ENCODE data around the gene B4GALT3. TPM values are rescaled to one million over a fixed set of nuclear protein-coding genes. Genes with fewer than 3 reads are reported as not detected.
A peak's percentile ranks its signal among the peaks of the same experiment; 100 is the strongest.

Gene B4GALT3
- total RNA-seq, 1 donor from 2014 or later, result 23.0 TPM

DNA sequence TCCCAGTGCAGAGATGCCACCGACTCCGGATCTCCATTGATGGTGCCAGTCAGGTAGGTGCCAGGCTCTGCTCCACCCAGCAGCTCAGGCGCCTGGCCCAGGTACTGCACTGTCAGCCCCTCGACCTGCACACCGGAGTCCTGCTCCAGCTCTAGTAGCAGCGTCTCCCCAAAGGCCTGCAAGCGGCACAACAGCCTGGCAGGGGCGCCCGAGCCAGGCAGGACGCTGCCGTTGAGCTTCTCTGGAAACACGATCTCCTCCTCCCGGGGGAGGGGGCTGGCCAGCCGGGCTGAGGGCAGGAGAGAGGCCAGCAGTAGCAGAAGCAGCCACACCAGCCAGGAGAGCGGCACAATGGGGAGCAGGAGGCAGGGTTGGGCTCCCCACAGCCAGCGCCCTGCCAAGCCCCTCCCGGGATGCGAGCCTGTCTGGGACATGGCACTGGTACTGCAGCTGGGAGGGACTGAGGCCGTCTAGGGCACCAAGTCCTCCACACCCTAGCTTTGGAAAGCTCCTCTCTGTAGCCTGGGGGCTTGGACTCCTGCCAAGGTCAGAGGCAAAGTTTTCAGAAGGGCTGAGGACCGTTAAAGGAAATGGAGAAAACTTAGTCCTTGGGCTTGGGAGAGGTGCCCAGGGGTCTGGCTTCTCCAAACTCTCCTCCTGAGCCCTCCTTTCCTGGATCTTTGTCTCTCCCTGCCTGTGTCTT lies 21.0 kb upstream of the B4GALT3 start:
- Mint-ChIP-seq H3K27ac (ENCODE audit: unreplicated experiment) (peak overlapping the region; percentile 41), H3K4me1 (ENCODE audit: low read depth) (peaks cover 50% of the 10 kb centered on the region), H3K9me3 (ENCODE audit: low read depth) (no peaks in the 10 kb centered on the region), H3K4me3 (ENCODE audit: unreplicated experiment) (peak overlapping the region; percentile 65), H3K27me3 (ENCODE audit: low read depth) (no peaks in the 10 kb centered on the region), H3K36me3 (ENCODE audit: low read depth) (no peaks in the 10 kb centered on the region)
- TF ChIP-seq, protein P1, sequence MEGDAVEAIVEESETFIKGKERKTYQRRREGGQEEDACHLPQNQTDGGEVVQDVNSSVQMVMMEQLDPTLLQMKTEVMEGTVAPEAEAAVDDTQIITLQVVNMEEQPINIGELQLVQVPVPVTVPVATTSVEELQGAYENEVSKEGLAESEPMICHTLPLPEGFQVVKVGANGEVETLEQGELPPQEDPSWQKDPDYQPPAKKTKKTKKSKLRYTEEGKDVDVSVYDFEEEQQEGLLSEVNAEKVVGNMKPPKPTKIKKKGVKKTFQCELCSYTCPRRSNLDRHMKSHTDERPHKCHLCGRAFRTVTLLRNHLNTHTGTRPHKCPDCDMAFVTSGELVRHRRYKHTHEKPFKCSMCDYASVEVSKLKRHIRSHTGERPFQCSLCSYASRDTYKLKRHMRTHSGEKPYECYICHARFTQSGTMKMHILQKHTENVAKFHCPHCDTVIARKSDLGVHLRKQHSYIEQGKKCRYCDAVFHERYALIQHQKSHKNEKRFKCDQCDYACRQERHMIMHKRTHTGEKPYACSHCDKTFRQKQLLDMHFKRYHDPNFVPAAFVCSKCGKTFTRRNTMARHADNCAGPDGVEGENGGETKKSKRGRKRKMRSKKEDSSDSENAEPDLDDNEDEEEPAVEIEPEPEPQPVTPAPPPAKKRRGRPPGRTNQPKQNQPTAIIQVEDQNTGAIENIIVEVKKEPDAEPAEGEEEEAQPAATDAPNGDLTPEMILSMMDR (IDR thresholded peaks at IDR 0.05), result peak; percentile 56
- DNase-seq (ENCODE audit: low spot score), result peak; percentile 91

DNA sequence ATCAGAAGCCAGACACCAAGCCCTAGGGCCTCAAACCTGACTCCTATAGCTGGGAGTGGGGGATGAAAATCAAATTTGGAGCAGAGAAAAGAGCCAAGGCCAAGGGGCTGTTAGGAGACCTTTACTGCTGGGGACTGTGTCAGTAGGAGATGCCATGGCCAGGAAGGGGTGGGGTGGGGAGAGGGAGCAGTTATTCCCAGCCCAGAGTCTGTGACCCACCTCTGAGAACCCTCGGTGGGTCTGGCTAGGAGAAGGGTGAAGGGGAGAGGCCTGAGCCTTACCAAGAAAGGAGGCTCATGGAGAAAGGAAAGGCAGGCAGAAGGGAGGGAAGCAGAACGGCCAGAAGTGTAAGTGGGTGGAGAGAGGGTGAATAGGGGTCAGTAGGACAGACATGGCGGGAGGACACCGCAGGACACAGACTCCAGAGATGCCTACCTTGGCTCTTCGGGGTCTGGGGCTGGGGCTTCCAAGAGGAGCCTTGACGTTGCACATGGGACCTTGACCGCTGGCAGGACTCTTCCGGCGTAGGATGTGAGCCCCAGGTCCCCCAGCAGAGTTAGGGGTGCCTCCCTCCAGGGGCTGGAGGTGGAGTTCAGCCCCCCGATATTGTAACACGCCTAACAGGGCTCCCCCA lies 20.4 kb upstream of the B4GALT3 start:
- Mint-ChIP-seq H3K4me3 (ENCODE audit: unreplicated experiment) (peak overlapping the region; percentile 65), H3K36me3 (ENCODE audit: low read depth) (no peaks in the 10 kb centered on the region), H3K27me3 (ENCODE audit: low read depth) (no peaks in the 10 kb centered on the region), H3K9me3 (ENCODE audit: low read depth) (no peaks in the 10 kb centered on the region), H3K27ac (ENCODE audit: unreplicated experiment) (no peak overlapping the region), H3K4me1 (ENCODE audit: low read depth) (peaks cover 45% of the 10 kb centered on the region)
- TF ChIP-seq, protein P1 (IDR thresholded peaks at IDR 0.05), result no peak
- no peak for DNase-seq (ENCODE audit: low spot score)

DNA sequence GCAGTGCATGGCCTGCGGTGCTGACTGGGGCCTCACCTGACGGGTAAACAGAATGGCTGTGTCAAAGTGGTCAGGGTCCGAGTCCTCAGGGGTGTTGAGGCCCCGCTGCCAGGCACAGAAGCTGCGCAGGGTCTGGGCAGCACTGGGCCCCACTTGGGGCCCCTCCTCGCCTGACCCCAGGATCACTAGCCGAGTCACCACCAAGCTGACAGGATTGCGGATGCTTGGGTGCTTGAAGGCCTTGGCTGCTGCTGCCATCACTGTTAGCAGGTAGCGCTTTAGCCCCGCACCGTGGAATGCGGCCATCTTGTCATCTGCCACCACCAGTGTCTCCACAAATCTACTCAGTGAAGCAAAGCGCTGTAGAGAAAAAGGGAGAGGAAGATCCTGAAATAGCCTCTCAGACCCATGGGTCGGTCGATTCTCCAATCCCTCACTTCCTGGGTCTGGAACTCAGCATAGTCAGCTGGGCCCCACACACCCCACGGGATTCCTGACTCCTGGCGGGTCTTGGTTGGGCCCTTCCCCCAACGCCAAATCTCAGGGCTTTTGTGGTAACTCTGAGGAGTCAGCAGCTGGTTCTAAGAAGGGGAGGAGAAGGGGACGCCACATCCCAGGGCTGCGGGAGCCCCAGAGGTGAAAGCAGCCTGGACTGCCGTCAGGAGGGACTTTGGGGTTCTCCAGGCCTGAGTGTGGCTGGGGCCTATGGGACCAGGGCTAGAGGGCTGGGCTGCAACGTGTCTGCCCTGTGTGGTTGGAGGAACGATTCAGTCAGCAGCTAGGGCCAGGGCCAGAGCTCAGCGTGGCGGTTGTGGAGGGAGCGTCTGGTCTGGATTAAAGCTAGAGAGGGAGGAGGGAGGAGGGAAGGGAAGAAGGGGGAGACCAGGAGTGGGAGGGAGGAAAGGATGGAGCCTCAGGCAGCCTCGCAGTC lies 19.5 kb upstream of the B4GALT3 start:
- TF ChIP-seq, protein P1 (IDR thresholded peaks at IDR 0.05), result no peak
- Mint-ChIP-seq H3K4me1 (ENCODE audit: low read depth) (peaks cover 44% of the 10 kb centered on the region), H3K27me3 (ENCODE audit: low read depth) (no peaks in the 10 kb centered on the region), H3K27ac (ENCODE audit: unreplicated experiment) (peak overlapping the region; percentile 65), H3K9me3 (ENCODE audit: low read depth) (no peaks in the 10 kb centered on the region), H3K4me3 (ENCODE audit: unreplicated experiment) (peak overlapping the region; percentile 65), H3K36me3 (ENCODE audit: low read depth) (no peaks in the 10 kb centered on the region)
- peak; percentile 72 for DNase-seq (ENCODE audit: low spot score)

DNA sequence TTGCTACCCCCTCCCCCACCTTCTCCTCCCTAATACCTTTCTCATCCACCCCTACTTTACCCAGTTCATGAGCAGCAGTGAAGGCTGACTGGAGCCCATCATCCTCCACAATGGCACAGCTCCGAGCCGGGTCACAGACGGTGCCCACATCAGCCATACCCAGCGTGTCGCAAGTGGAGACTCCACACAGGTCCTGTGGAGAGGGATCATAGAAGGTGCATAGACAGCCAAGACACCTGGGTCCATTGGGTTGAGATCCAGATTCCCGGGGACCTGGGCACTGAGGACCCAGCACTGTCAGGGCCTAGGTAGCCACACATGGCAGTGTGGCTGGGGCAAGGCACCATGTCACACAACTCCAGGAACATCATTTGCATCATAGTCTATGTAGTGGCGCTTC lies 18.8 kb upstream of the B4GALT3 start:
- Mint-ChIP-seq H3K27me3 (ENCODE audit: low read depth) (no peaks in the 10 kb centered on the region), H3K4me3 (ENCODE audit: unreplicated experiment) (no peak overlapping the region), H3K36me3 (ENCODE audit: low read depth) (no peaks in the 10 kb centered on the region), H3K27ac (ENCODE audit: unreplicated experiment) (no peak overlapping the region), H3K4me1 (ENCODE audit: low read depth) (peaks cover 37% of the 10 kb centered on the region), H3K9me3 (ENCODE audit: low read depth) (no peaks in the 10 kb centered on the region)
- TF ChIP-seq, protein P1 (IDR thresholded peaks at IDR 0.05), result no peak
- DNase-seq (ENCODE audit: low spot score), result no peak

DNA sequence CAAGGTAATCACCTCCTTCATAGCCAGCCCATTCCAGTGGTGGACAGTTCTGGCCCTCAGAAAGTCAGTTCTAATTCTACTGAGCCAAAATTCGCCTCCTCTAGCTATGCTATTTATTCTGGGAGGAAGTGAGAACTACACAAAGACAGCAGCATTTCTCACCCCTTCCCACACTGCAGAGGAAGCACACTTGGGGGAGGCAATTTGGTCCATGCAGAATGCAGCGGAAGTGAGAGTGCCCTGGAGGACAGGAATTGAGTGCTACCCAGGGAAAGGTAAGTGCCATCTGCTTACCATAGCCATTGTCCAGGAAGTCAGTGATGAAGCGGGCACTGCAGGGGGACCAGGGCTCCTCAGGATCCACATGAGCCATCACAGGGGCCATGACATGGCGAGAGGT lies 17.9 kb upstream of the B4GALT3 start:
- no peak overlapping the region for H3K4me3 Mint-ChIP-seq (ENCODE audit: unreplicated experiment)
- TF ChIP-seq, protein P1 (IDR thresholded peaks at IDR 0.05), result no peak

More for the DNA sequence above, 17.9 kb upstream of the B4GALT3 start:
- H3K4me1 Mint-ChIP-seq (ENCODE audit: low read depth), result peaks cover 34% of the 10 kb centered on the region
- H3K9me3 Mint-ChIP-seq (ENCODE audit: low read depth), result no peaks in the 10 kb centered on the region
- DNase-seq (ENCODE audit: low spot score), result peak; percentile 38
- no peak overlapping the region for H3K27ac Mint-ChIP-seq (ENCODE audit: unreplicated experiment)
- H3K36me3 Mint-ChIP-seq (ENCODE audit: low read depth), result no peaks in the 10 kb centered on the region
- H3K27me3 Mint-ChIP-seq (ENCODE audit: low read depth), result no peaks in the 10 kb centered on the region

Data from chondrocyte (in vitro differentiated cells).